OCI-LY3 (cell line): ENCODE results near the gene LTN1.

Source experiments
- H2AFZ ChIP-seq: fragments of 200-600, 300-600 bp; shearing (Covaris generic); 2 replicates; pipeline ENCODE4 v1.6.0; 2014; ENCODE audit warnings: antibody characterized with exemption, low read depth, low read length
- H3K27ac ChIP-seq: fragments of 200-600, 300-600 bp; sonication (generic); 2 replicates; pipeline ENCODE4 v1.5.1; 2014; ENCODE audit warnings: mild to moderate bottlenecking, low read length, moderate library complexity, mixed read lengths
- H3K27me3 ChIP-seq: fragments of 200-600, 300-600 bp; sonication (generic); 2 replicates; pipeline ENCODE4 v1.6.1; 2014; ENCODE audit warnings: low read depth, low read length, mixed read lengths
- H3K36me3 ChIP-seq: fragments of 200-600, 300-600 bp; sonication (generic); replicated peaks from 2 replicates; pipeline ENCODE3; 2014; ENCODE audit warnings: low read depth, low read length, mixed read lengths
- H3K4me1 ChIP-seq: fragments of 300-600, 200-600 bp; sonication (generic); 2 replicates; pipeline ENCODE4 v1.6.1; 2014; ENCODE audit warnings: low read length, mixed read lengths
- H3K4me2 ChIP-seq: fragments of 200-600, 300-600 bp; sonication (generic); 2 replicates; pipeline ENCODE4 v1.6.1; 2014; ENCODE audit warnings: low read length, mixed read lengths
- H3K4me3 ChIP-seq: fragments of 300-600, 200-600 bp; sonication (generic); 2 replicates; pipeline ENCODE4 v1.5.1; 2014; ENCODE audit warnings: antibody characterized with exemption, mild to moderate bottlenecking, low read length, moderate library complexity
- H3K79me2 ChIP-seq: fragments of 300-600, 200-600 bp; shearing (Covaris generic); 2 replicates; pipeline ENCODE4 v1.6.1; 2014; ENCODE audit warnings: mild to moderate bottlenecking, low read length, mixed read lengths
- H3K9ac ChIP-seq: fragments of 300-600, 200-600 bp; shearing (Covaris generic); 2 replicates; pipeline ENCODE4 v1.6.0; 2014; ENCODE audit warnings: mild to moderate bottlenecking, low read length, moderate library complexity
- H3K9me3 ChIP-seq: fragments of 200-600, 300-600 bp; shearing (Covaris generic); 2 replicates; pipeline ENCODE4 v1.6.1; 2014; ENCODE audit warnings: low read length, mixed read lengths; ENCODE audit not compliant: insufficient read depth
- H4K20me1 ChIP-seq: fragments of 200-600, 300-600 bp; sonication (generic); 2 replicates; pipeline ENCODE4 v1.6.1; 2016; ENCODE audit warnings: low read length, mixed read lengths; ENCODE audit not compliant: insufficient read depth
- EZH2phosphoT487 ChIP-seq: fragments of 200-600 bp; shearing (Covaris generic); IDR thresholded peaks from 2 replicates; pipeline ENCODE4 v1.6.1; 2018; ENCODE audit warnings: antibody characterized with exemption, mixed run types, low read depth
- TF ChIP-seq, protein P1 (sequence below): fragments of 200-600, 300-600 bp; sonication (generic); IDR thresholded peaks from 2 replicates; pipeline ENCODE4 v1.5.1; 2014; ENCODE audit warnings: antibody characterized with exemption, low read length, low read depth

LTN1 gene

DNA sequence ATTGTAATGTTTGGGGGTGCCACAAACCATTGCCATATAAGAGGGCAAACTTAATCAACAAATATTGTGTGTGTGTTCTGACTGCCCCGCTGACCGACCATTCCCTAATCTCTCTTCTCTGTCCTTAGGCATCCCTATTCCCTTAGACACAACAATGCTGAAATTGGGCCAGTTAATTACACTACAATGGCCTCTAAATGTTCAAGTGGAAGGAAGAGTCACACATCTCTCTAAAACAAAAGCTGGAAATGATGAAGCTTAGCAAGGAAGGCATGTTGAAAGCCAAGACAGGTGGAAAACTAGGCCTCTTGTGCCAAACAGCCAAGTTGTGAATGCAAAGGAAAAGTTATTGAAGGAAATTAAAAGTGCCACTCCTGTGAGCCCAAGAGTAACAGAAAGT, 30.2 kb downstream of the LTN1 start:
- H3K4me2 ChIP-seq: no peak overlapping the region
- H3K27ac ChIP-seq: no peak overlapping the region
- H3K36me3 ChIP-seq: peaks cover 18% of the 10 kb centered on the region
- H3K27me3 ChIP-seq: no peaks in the 10 kb centered on the region
- H2AFZ ChIP-seq: no peak overlapping the region
- no peaks in the 10 kb centered on the region for H3K79me2 ChIP-seq
- no peak overlapping the region for H3K9ac ChIP-seq
- no peaks in the 10 kb centered on the region for H3K9me3 ChIP-seq
- TF ChIP-seq EZH2phosphoT487: no peak
- TF ChIP-seq, protein P1, sequence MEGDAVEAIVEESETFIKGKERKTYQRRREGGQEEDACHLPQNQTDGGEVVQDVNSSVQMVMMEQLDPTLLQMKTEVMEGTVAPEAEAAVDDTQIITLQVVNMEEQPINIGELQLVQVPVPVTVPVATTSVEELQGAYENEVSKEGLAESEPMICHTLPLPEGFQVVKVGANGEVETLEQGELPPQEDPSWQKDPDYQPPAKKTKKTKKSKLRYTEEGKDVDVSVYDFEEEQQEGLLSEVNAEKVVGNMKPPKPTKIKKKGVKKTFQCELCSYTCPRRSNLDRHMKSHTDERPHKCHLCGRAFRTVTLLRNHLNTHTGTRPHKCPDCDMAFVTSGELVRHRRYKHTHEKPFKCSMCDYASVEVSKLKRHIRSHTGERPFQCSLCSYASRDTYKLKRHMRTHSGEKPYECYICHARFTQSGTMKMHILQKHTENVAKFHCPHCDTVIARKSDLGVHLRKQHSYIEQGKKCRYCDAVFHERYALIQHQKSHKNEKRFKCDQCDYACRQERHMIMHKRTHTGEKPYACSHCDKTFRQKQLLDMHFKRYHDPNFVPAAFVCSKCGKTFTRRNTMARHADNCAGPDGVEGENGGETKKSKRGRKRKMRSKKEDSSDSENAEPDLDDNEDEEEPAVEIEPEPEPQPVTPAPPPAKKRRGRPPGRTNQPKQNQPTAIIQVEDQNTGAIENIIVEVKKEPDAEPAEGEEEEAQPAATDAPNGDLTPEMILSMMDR: no peak
- H3K4me1 ChIP-seq: no peaks in the 10 kb centered on the region
- no peaks in the 10 kb centered on the region for H4K20me1 ChIP-seq
- no peak overlapping the region for H3K4me3 ChIP-seq

DNA sequence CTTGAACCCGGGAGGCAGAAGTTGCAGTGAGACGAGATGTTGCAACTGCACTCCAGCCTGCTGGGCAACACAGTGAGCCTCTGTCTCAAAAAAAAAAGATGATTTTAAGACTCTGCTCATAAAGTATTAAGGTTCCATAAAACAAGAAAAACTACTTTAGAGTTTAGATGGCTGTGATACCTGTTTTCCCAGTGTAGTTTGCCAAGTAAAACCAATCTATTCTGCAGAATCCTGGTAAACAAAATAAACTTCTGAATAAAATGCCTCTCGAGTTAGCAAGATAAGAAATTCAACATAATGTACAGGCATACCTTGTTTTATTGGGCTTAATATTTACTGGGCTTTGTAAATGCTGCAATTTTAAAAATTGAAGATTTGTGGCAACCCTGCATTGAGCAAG, 30.8 kb downstream of the LTN1 start:
- Histone ChIP-seq H3K27ac (no peak overlapping the region), H3K27me3 (no peaks in the 10 kb centered on the region), H3K4me2 (no peak overlapping the region), H3K79me2 (no peaks in the 10 kb centered on the region), H3K9me3 (no peaks in the 10 kb centered on the region), H4K20me1 (no peaks in the 10 kb centered on the region), H3K4me3 (no peak overlapping the region), H3K4me1 (no peaks in the 10 kb centered on the region), H3K36me3 (peaks cover 14% of the 10 kb centered on the region), H3K9ac (no peak overlapping the region), H2AFZ (no peak overlapping the region)
- no peak for TF ChIP-seq EZH2phosphoT487

DNA sequence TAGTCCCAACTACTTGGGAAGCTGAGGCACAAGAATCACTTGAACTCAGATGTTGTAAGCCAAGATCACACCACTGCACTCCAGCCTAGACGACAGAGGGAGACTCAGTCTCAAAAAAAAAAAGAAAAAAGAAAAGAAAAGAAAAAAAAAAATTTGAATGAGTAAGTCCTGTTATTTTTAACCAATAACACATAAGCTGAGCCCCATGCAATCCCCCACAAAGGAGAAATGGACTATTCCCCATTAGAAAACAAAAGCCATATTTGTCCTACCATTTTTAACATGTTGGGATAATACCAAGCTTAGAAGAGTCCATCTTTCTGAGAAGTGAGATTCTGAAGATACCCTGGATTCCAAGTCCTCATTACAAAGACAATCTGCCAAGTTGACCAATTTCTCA, 32.4 kb downstream of the LTN1 start:
- no peak overlapping the region for H2AFZ ChIP-seq
- H3K4me1 ChIP-seq: no peaks in the 10 kb centered on the region
- no peaks in the 10 kb centered on the region for H3K27me3 ChIP-seq
- no peak overlapping the region for H3K9ac ChIP-seq
- H3K9me3 ChIP-seq: no peaks in the 10 kb centered on the region
- H4K20me1 ChIP-seq: no peaks in the 10 kb centered on the region
- no peak overlapping the region for H3K27ac ChIP-seq
- H3K4me2 ChIP-seq: no peak overlapping the region
- TF ChIP-seq, protein P1: no peak
- TF ChIP-seq EZH2phosphoT487: no peak
- no peak overlapping the region for H3K4me3 ChIP-seq
- no peaks in the 10 kb centered on the region for H3K79me2 ChIP-seq
- H3K36me3 ChIP-seq: peaks cover 6% of the 10 kb centered on the region

DNA sequence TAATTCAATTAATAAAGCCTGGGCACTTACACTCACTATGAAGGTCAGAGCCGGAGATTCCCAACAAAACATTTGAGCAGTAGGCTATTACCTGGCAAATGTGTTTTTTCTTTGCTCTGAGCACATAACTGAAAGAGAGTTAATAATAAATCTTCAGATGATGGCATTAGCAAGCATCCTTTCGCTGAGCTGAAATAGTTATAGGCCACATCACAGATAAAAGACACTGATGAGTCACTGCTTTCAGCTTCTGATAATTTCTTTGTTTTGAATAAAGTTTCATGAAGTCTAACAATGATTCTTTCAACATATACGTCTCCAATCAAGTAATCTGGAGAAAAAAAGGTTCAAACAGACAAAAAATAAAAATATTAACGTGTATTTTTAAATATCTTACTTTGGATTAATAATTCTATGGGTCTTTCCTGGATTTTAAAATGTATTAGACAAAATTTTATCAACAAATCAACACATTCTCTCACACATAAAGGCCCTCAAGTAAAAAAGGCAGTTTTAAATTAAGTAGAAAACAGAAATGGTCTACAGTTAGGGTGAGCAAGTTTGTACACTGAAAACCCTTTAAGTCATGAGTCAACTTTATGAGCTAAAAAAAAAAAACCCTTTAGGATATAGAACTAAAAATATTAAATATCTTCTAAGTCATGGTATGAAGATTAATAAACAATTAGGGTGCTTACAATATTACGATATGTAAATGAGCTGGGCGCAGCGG, 33.1 kb downstream of the LTN1 start:
- Histone ChIP-seq H3K36me3 (peaks cover 6% of the 10 kb centered on the region), H2AFZ (no peak overlapping the region), H3K4me2 (no peak overlapping the region), H4K20me1 (no peaks in the 10 kb centered on the region), H3K79me2 (no peaks in the 10 kb centered on the region), H3K4me1 (no peaks in the 10 kb centered on the region), H3K27ac (no peak overlapping the region), H3K27me3 (no peaks in the 10 kb centered on the region), H3K9me3 (no peaks in the 10 kb centered on the region), H3K9ac (no peak overlapping the region), H3K4me3 (no peak overlapping the region)
- TF ChIP-seq EZH2phosphoT487: no peak
- TF ChIP-seq, protein P1: no peak
